GM12878 (cell line): Measurements from ENCODE around the gene DNAJC2. TPM values are rescaled to one million over a fixed set of nuclear protein-coding genes. Genes with fewer than 3 reads are reported as not detected.
A peak's percentile ranks its signal among the peaks of the same experiment; 100 is the strongest.

Experiments used
- ATF7 ChIP-seq: fragments of 450-650 bp; IDR thresholded peaks from 2 replicates; pipeline ENCODE4 v1.6.1; 2016; ENCODE audit warnings: low read depth, mild to moderate bottlenecking
- CBX3 ChIP-seq: fragments of 200-600 bp; sonication (generic); IDR thresholded peaks from 2 replicates; pipeline ENCODE4 v1.6.1; 2016; ENCODE audit warnings: low read depth, borderline replicate concordance
- E2F8 ChIP-seq: fragments of 450-650 bp; IDR thresholded peaks from 2 replicates; pipeline ENCODE4 v1.6.1; 2018; ENCODE audit warnings: mild to moderate bottlenecking, low read depth, moderate library complexity; ENCODE audit not compliant: partially characterized antibody
- EGR1 ChIP-seq, 2 experiments: IDR thresholded peaks; 1 replicate in 1 of 2; 2 replicates in 1 of 2; pipeline ENCODE4 v1.6.1; 2011 to 2012; ENCODE audit warnings: low read depth in 2 of 2, low read length in 2 of 2, borderline replicate concordance in 1 of 2, mild to moderate bottlenecking in 1 of 2, moderate library complexity in 1 of 2
- ETV6 ChIP-seq, 2 experiments: fragments of 450-650 bp in 1 of 2; IDR thresholded peaks in 1 of 2; conservative IDR thresholded peaks in 1 of 2; 2 replicates each; pipeline ENCODE4 v1.6.1; 2014; ENCODE audit warnings: antibody characterized with exemption in 1 of 2, borderline replicate concordance in 1 of 2, low read depth in 1 of 2, mild to moderate bottlenecking in 1 of 2, moderate library complexity in 1 of 2
- GABPA ChIP-seq: IDR thresholded peaks from 2 replicates; pipeline ENCODE4 v1.6.1; 2014; ENCODE audit warnings: antibody characterized with exemption, low read depth, mild to moderate bottlenecking, inconsistent platforms
- IKZF2 ChIP-seq, 2 experiments: fragments of 450-650 bp; IDR thresholded peaks; 2 replicates each; pipeline ENCODE4 v1.6.1; 2017; ENCODE audit warnings: mild to moderate bottlenecking in 2 of 2, moderate library complexity in 2 of 2
- MAX ChIP-seq: IDR thresholded peaks from 2 replicates; pipeline ENCODE4 v1.6.1; 2012; ENCODE audit warnings: low read depth, low read length, improper control_type of control experiment
- MTA2 ChIP-seq: fragments of 450-650 bp; IDR thresholded peaks from 2 replicates; pipeline ENCODE4 v1.6.1; 2016; ENCODE audit warnings: low read depth, mild to moderate bottlenecking, moderate library complexity
- NFYB ChIP-seq: IDR thresholded peaks from 2 replicates; pipeline ENCODE4 v1.6.1; 2011; ENCODE audit warnings: low read depth, mild to moderate bottlenecking, low read length, improper control_type of control experiment, moderate library complexity; ENCODE audit not compliant: insufficient read depth
- POLR2AphosphoS5 ChIP-seq: IDR thresholded peaks from 2 replicates; pipeline ENCODE4 v1.6.1; 2011; ENCODE audit warnings: mild to moderate bottlenecking, low read length, inconsistent platforms
- RAD51 ChIP-seq: fragments of 450-650 bp; IDR thresholded peaks from 2 replicates; pipeline ENCODE4 v1.6.1; 2016; ENCODE audit warnings: moderate library complexity, mild to moderate bottlenecking, inconsistent platforms
- RBBP5 ChIP-seq: fragments of 200-600 bp; sonication (generic); conservative IDR thresholded peaks from 2 replicates; pipeline ENCODE4 v1.6.1; 2016
- RELA ChIP-seq: fragments of 450-650 bp; IDR thresholded peaks from 2 replicates; pipeline ENCODE4 v1.8.0; 2014; ENCODE audit warnings: borderline replicate concordance; ENCODE audit not compliant: partially characterized antibody
- RELB ChIP-seq: fragments of 450-650 bp; IDR thresholded peaks from 2 replicates; pipeline ENCODE4 v1.6.1; 2017; ENCODE audit warnings: low read depth, mild to moderate bottlenecking, moderate library complexity
- REST ChIP-seq: IDR thresholded peaks from 2 replicates; pipeline ENCODE4 v1.6.1; 2012; ENCODE audit warnings: mild to moderate bottlenecking, low read depth, low read length
- SMAD5 ChIP-seq: IDR thresholded peaks from 2 replicates; pipeline ENCODE4 v1.6.1; 2016; ENCODE audit warnings: antibody characterized with exemption, low read depth
- STAT3 ChIP-seq: IDR thresholded peaks from 2 replicates; pipeline ENCODE4 v1.6.1; 2011; ENCODE audit warnings: low read depth, low read length, improper control_type of control experiment
- TBL1XR1 ChIP-seq: IDR thresholded peaks from 2 replicates; pipeline ENCODE4 v1.6.1; 2012; ENCODE audit warnings: low read depth, low read length, improper control_type of control experiment
- WRNIP1 ChIP-seq: IDR thresholded peaks from 2 replicates; pipeline ENCODE4 v1.6.1; 2011; ENCODE audit warnings: low read depth, low read length, improper control_type of control experiment, borderline replicate concordance
- YBX1 ChIP-seq: fragments of 450-650 bp; IDR thresholded peaks from 2 replicates; pipeline ENCODE4 v1.6.1; 2016; ENCODE audit warnings: antibody characterized with exemption
- ZNF24 ChIP-seq: fragments of 450-650 bp; IDR thresholded peaks from 2 replicates; pipeline ENCODE4 v1.6.1; 2017; ENCODE audit warnings: antibody characterized with exemption, mild to moderate bottlenecking
- polyA plus RNA-seq, 11 experiments: library from polyadenylated mRNA; depleted of rRNA in 4 of 11; unstranded in 6 of 11; stranded (reverse) in 5 of 11; fragments of >200 nt; fragmentation: Nextera tagmentation in 4 of 11; fragmentation: Illumina TruSeq in 1 of 11; extraction: Ambion mirVana in 4 of 11; extraction: Trizol in 1 of 11; gene quantifications; 1 replicate in 1 of 11; 2 replicates in 10 of 11; pipeline versions ENCODE4 v1.2.1 to v1.2.3, GENCODE V29; 2011 to 2016; ENCODE audit warnings: inconsistent platforms in 2 of 11, missing spikeins in 2 of 11, low read depth in 1 of 11
- total RNA-seq, 4 experiments: library from RNA; depleted of rRNA in 3 of 4; stranded (reverse); fragments of >200 nt in 3 of 4; fragmentation: Illumina TruSeq in 1 of 4; extraction: Trizol in 1 of 4; gene quantifications; 2 replicates each; pipeline versions ENCODE4 v1.2.1 to v1.2.3, GENCODE V29; 2013 to 2021

Gene DNAJC2
- total and polyA plus RNA-seq, 10 of the 15 experiments (the other 5 are each of a cell fraction or from before 2014, with no cell fraction given), result 18.2 to 63.1 (median 30.6) TPM

GRCh38 chr7:103347507-103348267 is 3.1 kb upstream of the DNAJC2 start, which contains the start of gene PSMC2 (continued):
- TF ChIP-seq MAX (peak; percentile 45; the same call in 1 of the 2 replicates), E2F8 (peak; percentile 85), STAT3 (no peak), NFYB (no peak), MTA2 (peak; percentile 27; the same call in 1 of the 2 replicates), POLR2AphosphoS5 (peak; percentile 89), RELA (no peak), ZNF24 (peak; percentile 66; the same call in 1 of the 2 replicates), IKZF2 (IDR thresholded peaks at IDR 0.05) (peak; percentile 33 to 38; a peak in 2 of 4 replicates), WRNIP1 (no peak), ATF7 (peak; percentile 74), GABPA (peak; percentile 99), CBX3 (no peak), EGR1 (IDR thresholded peaks at IDR 0.05; ENCODE audit: borderline replicate concordance in 1 of 2, low read depth in 2 of 2, low read length in 2 of 2) (0 out of 3 replicates have a peak, but pooled peaks of 1 of the 2 experiments have one; percentile 35), SMAD5 (0 out of 2 replicates have a peak, but pooled peaks have one; percentile 56), RELB (peak; percentile 89), TBL1XR1 (no peak), RBBP5 (no peak), REST (peak; percentile 19; the same call in 1 of the 2 replicates), YBX1 (no peak), RAD51 (peak; percentile 91), ETV6 (conservative IDR thresholded peaks at IDR 0.05 in 1 of 2, IDR thresholded peaks at IDR 0.05 in 1 of 2; ENCODE audit: borderline replicate concordance in 1 of 2, low read depth in 1 of 2) (no peak; a peak in 1 of 4 replicates)
